MV-4-11 (cell line): Measurements from ENCODE around the gene NGEF.
"Not testable (repeated sequence)": the region's sequence is repeated elsewhere in the genome, so short reads cannot be mapped to it uniquely, and the experiment has no call there.

Source experiments
- DNase-seq: peaks from one replicate; lab custom pipeline; 2025; lab: John Stamatoyannopoulos, UW

NGEF gene

GRCh38 chr2:233021771-233022170, 8.7 kb upstream of the NGEF start:
- no peak for DNase-seq

GRCh38 chr2:233020454-233020853, 7.4 kb upstream of the NGEF start:
- no peak for DNase-seq

GRCh38 chr2:233019610-233020009, 6.6 kb upstream of the NGEF start:
- not testable (repeated sequence) for DNase-seq

GRCh38 chr2:233017947-233018346, 4.9 kb upstream of the NGEF start:
- DNase-seq, result no peak

GRCh38 chr2:233015019-233015645, 2.1 kb upstream of the NGEF start:
- DNase-seq, result no peak

- DNase-seq, result no peak
Measured at GRCh38 chr2:233013650-233014049, 594 bp upstream of the NGEF start.

- DNase-seq, result no peak
Measured at GRCh38 chr2:233012301-233012971, 620 bp downstream of the NGEF start.

- no peak for DNase-seq
Measured at GRCh38 chr2:233011702-233012131, 1.3 kb downstream of the NGEF start.

- DNase-seq, result no peak
Measured at GRCh38 chr2:233011268-233011650, 1.8 kb downstream of the NGEF start.

GRCh38 chr2:233010569-233011267, 2.3 kb downstream of the NGEF start:
- DNase-seq, result no peak

GRCh38 chr2:233009661-233010060, 3.4 kb downstream of the NGEF start:
- DNase-seq, result no peak

GRCh38 chr2:233007739-233008138, 5.3 kb downstream of the NGEF start:
- no peak for DNase-seq

- no peak for DNase-seq
Measured at GRCh38 chr2:233007270-233007669, 5.8 kb downstream of the NGEF start.

- no peak for DNase-seq
Measured at GRCh38 chr2:233006648-233007047, 6.4 kb downstream of the NGEF start.

GRCh38 chr2:233005096-233005495, 8.0 kb downstream of the NGEF start:
- DNase-seq, result no peak

GRCh38 chr2:233003658-233004555, 9.1 kb downstream of the NGEF start:
- DNase-seq, result no peak

- no peak for DNase-seq
Measured at GRCh38 chr2:233002829-233003657, 10.0 kb downstream of the NGEF start.

- no peak for DNase-seq
Measured at GRCh38 chr2:233000886-233001750, 11.9 kb downstream of the NGEF start.

GRCh38 chr2:232999354-232999753, 13.7 kb downstream of the NGEF start:
- no peak for DNase-seq

- no peak for DNase-seq
Measured at GRCh38 chr2:232998666-232998985, 14.4 kb downstream of the NGEF start.
